ENCODE measurements around the gene GMCL1. TPM values are rescaled to one million over a fixed set of nuclear protein-coding genes. Genes with fewer than 3 reads are reported as not detected.

Gene GMCL1
- total and polyA plus RNA-seq, 2 of the 13 experiments (the other 11 are each of a cell fraction or from before 2014, with no cell fraction given) = 18.7 to 24.0 TPM

DNA sequence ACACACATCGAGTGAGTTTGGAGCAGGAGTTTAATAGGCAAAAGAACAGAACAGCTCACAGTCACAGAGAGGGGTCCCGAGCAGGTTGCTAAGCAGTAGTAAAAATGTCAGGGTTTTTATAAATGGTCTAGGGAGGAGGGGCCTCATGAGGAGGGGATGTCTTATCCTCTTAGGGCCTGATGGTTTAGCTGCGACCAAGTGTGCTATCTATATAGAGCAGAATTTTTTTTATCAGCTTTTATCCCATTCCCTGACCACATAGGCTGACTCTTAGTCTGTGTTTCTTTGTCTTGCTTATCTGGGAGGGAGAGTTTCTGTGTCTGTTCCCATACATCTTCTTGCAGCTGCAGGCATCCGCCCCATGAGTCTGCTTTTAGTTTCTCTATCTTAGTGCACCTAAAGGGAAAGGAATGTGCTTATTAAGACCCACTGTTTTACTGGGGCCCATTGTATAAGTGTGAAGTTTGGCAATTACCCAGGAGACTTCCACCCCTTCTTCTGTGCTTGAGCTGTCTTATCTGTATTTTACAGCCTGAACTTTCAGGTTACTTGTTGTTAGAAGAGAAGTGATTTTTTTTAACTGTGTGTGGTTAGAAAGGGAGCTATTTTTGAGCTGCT, 30.4 kb upstream of the GMCL1 start (continued):
- TF ChIP-seq, protein P1, sequence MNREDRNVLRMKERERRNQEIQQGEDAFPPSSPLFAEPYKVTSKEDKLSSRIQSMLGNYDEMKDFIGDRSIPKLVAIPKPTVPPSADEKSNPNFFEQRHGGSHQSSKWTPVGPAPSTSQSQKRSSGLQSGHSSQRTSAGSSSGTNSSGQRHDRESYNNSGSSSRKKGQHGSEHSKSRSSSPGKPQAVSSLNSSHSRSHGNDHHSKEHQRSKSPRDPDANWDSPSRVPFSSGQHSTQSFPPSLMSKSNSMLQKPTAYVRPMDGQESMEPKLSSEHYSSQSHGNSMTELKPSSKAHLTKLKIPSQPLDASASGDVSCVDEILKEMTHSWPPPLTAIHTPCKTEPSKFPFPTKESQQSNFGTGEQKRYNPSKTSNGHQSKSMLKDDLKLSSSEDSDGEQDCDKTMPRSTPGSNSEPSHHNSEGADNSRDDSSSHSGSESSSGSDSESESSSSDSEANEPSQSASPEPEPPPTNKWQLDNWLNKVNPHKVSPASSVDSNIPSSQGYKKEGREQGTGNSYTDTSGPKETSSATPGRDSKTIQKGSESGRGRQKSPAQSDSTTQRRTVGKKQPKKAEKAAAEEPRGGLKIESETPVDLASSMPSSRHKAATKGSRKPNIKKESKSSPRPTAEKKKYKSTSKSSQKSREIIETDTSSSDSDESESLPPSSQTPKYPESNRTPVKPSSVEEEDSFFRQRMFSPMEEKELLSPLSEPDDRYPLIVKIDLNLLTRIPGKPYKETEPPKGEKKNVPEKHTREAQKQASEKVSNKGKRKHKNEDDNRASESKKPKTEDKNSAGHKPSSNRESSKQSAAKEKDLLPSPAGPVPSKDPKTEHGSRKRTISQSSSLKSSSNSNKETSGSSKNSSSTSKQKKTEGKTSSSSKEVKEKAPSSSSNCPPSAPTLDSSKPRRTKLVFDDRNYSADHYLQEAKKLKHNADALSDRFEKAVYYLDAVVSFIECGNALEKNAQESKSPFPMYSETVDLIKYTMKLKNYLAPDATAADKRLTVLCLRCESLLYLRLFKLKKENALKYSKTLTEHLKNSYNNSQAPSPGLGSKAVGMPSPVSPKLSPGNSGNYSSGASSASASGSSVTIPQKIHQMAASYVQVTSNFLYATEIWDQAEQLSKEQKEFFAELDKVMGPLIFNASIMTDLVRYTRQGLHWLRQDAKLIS (CRISPR knock-in tag; IDR thresholded peaks at IDR 0.05) = no peak
- TF ChIP-seq, protein P2, sequence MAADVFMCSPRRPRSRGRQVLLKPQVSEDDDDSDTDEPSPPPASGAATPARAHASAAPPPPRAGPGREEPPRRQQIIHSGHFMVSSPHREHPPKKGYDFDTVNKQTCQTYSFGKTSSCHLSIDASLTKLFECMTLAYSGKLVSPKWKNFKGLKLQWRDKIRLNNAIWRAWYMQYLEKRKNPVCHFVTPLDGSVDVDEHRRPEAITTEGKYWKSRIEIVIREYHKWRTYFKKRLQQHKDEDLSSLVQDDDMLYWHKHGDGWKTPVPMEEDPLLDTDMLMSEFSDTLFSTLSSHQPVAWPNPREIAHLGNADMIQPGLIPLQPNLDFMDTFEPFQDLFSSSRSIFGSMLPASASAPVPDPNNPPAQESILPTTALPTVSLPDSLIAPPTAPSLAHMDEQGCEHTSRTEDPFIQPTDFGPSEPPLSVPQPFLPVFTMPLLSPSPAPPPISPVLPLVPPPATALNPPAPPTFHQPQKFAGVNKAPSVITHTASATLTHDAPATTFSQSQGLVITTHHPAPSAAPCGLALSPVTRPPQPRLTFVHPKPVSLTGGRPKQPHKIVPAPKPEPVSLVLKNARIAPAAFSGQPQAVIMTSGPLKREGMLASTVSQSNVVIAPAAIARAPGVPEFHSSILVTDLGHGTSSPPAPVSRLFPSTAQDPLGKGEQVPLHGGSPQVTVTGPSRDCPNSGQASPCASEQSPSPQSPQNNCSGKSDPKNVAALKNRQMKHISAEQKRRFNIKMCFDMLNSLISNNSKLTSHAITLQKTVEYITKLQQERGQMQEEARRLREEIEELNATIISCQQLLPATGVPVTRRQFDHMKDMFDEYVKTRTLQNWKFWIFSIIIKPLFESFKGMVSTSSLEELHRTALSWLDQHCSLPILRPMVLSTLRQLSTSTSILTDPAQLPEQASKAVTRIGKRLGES (CRISPR knock-in tag; IDR thresholded peaks at IDR 0.05; ENCODE audit: borderline replicate concordance) = no peak
- TF ChIP-seq NKX3-1 (CRISPR knock-in tag; IDR thresholded peaks at IDR 0.05) = no peak
- TF ChIP-seq STAT5B (CRISPR knock-in tag; IDR thresholded peaks at IDR 0.05) = no peak
- TF ChIP-seq, protein P3, sequence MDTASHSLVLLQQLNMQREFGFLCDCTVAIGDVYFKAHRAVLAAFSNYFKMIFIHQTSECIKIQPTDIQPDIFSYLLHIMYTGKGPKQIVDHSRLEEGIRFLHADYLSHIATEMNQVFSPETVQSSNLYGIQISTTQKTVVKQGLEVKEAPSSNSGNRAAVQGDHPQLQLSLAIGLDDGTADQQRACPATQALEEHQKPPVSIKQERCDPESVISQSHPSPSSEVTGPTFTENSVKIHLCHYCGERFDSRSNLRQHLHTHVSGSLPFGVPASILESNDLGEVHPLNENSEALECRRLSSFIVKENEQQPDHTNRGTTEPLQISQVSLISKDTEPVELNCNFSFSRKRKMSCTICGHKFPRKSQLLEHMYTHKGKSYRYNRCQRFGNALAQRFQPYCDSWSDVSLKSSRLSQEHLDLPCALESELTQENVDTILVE (CRISPR knock-in tag; IDR thresholded peaks at IDR 0.05) = no peak
- no peak for TF ChIP-seq HOXA5 (CRISPR knock-in tag; IDR thresholded peaks at IDR 0.05)
- no peak for TF ChIP-seq HES4 (CRISPR knock-in tag; IDR thresholded peaks at IDR 0.05; ENCODE audit: borderline replicate concordance)
- TF ChIP-seq, protein P4, sequence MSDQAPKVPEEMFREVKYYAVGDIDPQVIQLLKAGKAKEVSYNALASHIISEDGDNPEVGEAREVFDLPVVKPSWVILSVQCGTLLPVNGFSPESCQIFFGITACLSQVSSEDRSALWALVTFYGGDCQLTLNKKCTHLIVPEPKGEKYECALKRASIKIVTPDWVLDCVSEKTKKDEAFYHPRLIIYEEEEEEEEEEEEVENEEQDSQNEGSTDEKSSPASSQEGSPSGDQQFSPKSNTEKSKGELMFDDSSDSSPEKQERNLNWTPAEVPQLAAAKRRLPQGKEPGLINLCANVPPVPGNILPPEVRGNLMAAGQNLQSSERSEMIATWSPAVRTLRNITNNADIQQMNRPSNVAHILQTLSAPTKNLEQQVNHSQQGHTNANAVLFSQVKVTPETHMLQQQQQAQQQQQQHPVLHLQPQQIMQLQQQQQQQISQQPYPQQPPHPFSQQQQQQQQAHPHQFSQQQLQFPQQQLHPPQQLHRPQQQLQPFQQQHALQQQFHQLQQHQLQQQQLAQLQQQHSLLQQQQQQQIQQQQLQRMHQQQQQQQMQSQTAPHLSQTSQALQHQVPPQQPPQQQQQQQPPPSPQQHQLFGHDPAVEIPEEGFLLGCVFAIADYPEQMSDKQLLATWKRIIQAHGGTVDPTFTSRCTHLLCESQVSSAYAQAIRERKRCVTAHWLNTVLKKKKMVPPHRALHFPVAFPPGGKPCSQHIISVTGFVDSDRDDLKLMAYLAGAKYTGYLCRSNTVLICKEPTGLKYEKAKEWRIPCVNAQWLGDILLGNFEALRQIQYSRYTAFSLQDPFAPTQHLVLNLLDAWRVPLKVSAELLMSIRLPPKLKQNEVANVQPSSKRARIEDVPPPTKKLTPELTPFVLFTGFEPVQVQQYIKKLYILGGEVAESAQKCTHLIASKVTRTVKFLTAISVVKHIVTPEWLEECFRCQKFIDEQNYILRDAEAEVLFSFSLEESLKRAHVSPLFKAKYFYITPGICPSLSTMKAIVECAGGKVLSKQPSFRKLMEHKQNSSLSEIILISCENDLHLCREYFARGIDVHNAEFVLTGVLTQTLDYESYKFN (CRISPR knock-in tag; conservative IDR thresholded peaks at IDR 0.05) = no peak
